ENCODE measurements around the gene SUPT3H. TPM values are rescaled to one million over a fixed set of nuclear protein-coding genes. Genes with fewer than 3 reads are reported as not detected.

SUPT3H gene
- total RNA-seq, 1 donor = 10.6 TPM

DNA sequence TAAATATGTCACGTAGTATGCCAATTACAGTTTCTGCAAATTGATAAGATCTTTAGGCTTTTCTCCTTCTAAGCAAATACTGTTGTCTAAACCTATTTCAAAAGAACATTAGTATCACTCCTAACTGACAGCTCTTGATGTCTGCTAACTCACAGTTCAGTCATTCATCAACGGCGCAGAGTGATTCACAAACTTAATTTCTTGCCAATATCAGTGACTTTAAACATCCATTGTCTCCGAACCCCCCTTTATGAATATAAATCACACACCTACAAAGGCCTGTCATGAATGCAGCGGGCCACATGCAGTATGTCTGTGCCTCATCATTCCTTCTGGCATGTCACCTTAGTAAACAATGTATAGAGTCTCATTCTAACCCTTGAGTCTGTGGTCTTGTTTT lies 569.6 kb downstream of the SUPT3H start:
- no peak overlapping the region for H3K4me3 ChIP-seq (ENCODE audit: low read depth, low read length)
- no peak for DNase-seq (ENCODE audit: low read depth)
- TF ChIP-seq, protein P1, sequence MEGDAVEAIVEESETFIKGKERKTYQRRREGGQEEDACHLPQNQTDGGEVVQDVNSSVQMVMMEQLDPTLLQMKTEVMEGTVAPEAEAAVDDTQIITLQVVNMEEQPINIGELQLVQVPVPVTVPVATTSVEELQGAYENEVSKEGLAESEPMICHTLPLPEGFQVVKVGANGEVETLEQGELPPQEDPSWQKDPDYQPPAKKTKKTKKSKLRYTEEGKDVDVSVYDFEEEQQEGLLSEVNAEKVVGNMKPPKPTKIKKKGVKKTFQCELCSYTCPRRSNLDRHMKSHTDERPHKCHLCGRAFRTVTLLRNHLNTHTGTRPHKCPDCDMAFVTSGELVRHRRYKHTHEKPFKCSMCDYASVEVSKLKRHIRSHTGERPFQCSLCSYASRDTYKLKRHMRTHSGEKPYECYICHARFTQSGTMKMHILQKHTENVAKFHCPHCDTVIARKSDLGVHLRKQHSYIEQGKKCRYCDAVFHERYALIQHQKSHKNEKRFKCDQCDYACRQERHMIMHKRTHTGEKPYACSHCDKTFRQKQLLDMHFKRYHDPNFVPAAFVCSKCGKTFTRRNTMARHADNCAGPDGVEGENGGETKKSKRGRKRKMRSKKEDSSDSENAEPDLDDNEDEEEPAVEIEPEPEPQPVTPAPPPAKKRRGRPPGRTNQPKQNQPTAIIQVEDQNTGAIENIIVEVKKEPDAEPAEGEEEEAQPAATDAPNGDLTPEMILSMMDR (IDR thresholded peaks at IDR 0.05; ENCODE audit: insufficient read depth, low read length) = no peak

DNA sequence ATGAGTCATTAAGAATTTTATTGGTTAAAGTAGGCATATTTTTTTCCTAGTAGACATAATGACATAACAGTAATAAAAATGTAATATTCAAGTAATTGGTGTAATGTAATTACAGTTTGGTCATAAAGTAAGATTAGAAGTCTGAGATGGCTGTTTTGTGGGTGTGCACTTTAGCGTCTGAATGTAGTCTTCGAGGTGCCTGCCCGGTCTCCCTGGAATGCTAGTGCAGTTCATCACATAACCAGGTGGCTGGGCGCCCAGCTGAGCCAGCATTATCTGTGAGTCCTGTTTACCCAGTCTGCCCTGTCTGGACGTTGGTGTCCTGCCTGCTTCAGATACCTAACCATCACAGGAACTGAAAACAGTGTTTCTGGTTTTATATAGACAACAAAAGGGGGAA lies 571.1 kb downstream of the SUPT3H start:
- TF ChIP-seq, protein P1 (IDR thresholded peaks at IDR 0.05; ENCODE audit: insufficient read depth, low read length) = no peak
- H3K4me3 ChIP-seq (ENCODE audit: low read depth, low read length) = no peak overlapping the region
- no peak for DNase-seq (ENCODE audit: low read depth)

DNA sequence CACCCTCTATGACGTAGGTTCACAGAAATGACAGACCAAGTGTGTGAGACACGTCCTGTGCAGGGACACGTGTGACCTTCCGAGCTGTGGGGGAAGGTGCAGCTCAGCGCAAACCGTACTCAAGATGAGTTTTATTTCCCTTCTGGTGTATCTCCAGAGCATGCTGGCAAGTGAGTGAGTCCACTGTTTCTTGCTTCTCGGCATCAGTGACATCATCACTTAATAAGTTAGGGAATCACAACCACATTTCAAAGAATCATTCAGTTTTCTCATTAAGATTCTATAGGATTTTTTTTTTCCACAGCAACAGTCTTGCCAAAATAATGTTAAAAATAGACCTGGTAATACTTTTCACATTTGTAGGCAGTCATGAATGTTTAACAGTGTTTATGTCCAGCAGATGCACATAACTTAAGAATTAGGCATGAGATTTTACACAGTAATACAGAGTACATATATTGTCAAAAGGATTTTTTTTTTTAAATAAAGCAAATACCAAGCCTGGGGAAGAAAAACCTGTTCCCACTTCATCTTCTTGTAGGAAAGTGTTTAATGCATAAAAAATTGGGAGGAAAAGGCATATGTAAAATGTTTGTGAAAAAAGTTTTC lies 572.4 kb downstream of the SUPT3H start:
- H3K4me3 ChIP-seq (ENCODE audit: low read depth, low read length) = no peak overlapping the region
- TF ChIP-seq, protein P1 (IDR thresholded peaks at IDR 0.05; ENCODE audit: insufficient read depth, low read length) = no peak
- peak; percentile 53 for DNase-seq (ENCODE audit: low read depth)

DNA sequence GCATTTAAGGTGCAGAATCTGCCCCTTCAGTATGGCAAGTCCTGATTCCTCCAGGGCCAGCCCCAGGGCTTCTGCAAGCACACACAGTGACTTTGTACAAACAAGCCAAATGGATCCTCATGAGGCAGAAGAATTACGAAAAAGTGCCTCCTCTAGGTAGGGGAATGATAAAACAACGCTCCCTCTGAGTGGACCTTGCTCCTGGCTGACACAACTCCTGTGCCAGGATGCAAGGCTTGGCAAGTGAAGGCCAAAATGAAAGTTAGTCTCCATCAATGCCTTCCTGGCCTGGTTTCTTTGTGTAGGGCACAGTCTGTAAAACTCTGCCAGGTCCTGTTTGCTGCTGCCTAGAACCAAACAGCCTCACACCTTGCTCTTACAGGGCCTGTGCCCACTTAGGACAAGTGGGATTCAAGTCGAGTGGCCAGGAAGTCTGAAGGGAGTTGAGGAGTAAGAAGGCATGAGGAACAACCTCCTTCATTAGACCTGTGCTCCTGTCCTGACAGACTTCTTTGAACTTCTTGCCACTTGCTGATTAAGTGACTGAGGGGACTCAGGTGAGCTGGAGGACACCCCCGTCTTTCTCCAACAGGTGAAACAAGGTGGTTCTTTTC lies 573.1 kb downstream of the SUPT3H start:
- DNase-seq (ENCODE audit: low read depth) = no peak
- TF ChIP-seq, protein P1 (IDR thresholded peaks at IDR 0.05; ENCODE audit: insufficient read depth, low read length) = no peak
- no peak overlapping the region for H3K4me3 ChIP-seq (ENCODE audit: low read depth, low read length)

- no peak overlapping the region for H3K4me3 ChIP-seq (ENCODE audit: low read depth, low read length)
- TF ChIP-seq, protein P1 (IDR thresholded peaks at IDR 0.05; ENCODE audit: insufficient read depth, low read length) = no peak
- DNase-seq (ENCODE audit: low read depth) = no peak
Measured at GRCh38 chr6:44804016-44804415, 573.7 kb downstream of the SUPT3H start.

DNA sequence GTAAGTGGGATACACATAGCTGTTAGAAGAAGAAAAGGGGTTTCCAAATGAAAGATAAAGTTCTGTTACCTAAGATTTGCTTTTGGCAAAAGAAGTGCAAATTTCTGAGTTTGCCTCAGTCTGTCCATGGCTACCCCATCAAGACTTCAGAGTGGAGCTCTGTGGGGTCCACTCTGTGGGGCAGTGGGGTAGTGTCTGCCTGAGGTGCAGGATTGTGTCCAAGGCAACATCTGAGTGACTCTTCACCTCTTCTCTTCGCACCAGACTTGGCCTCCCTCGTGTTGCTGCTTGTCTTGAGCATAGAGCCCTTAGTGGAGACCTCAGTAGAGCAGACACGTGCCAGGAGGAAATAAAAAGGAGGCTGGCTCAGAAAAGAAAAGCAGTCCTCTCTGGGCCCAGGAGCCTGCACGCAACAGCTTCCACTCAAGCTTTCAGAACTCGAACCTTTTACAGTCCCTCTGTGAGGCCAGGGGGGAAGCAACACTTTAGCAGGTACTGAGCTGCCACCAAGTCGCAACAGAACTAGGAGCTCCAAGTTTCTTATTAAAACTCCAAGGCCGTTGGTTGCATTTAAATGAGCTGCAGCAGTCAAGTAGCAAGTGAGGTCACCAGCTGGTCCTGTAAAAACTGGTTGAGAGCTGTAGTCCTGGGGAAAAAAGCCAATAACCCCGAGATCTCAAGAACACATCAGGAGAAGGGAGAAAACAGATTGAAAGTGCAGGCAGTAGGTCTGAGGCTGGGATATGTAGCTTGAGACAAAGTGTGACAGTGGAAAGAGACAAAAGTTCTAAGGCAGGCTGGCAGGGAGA lies 576.7 kb downstream of the SUPT3H start:
- H3K4me3 ChIP-seq (ENCODE audit: low read depth, low read length) = no peak overlapping the region
- no peak for DNase-seq (ENCODE audit: low read depth)
- TF ChIP-seq, protein P1 (IDR thresholded peaks at IDR 0.05; ENCODE audit: insufficient read depth, low read length) = no peak

Measured in fibroblast of the aortic adventitia (primary cell).